Endothelial cell (in vitro differentiated cells): ENCODE data around the gene SLC22A15. TPM values are rescaled to one million over a fixed set of nuclear protein-coding genes. Genes with fewer than 3 reads are reported as not detected.

Experiments
- DNase-seq: peaks from one replicate; pipeline ENCODE4 v3.0.0; 2021; ENCODE audit warnings: low spot score
- H3K27ac Mint-ChIP-seq: one replicate; pipeline ENCODE4 v1.8.0; 2021; ENCODE audit warnings: mixed read lengths, inconsistent platforms; ENCODE audit not compliant: unreplicated experiment
- H3K27me3 Mint-ChIP-seq: one replicate; pipeline ENCODE4 v1.8.0; 2021; ENCODE audit warnings: mild to moderate bottlenecking, moderate library complexity, mixed read lengths, inconsistent platforms; ENCODE audit not compliant: unreplicated experiment
- H3K36me3 Mint-ChIP-seq: one replicate; pipeline ENCODE4 v1.8.0; 2021; ENCODE audit warnings: mild to moderate bottlenecking, low read depth, mixed read lengths, inconsistent platforms; ENCODE audit not compliant: unreplicated experiment
- H3K4me1 Mint-ChIP-seq: one replicate; pipeline ENCODE4 v1.8.0; 2021; ENCODE audit warnings: mild to moderate bottlenecking, mixed read lengths, inconsistent platforms; ENCODE audit not compliant: unreplicated experiment
- H3K4me3 Mint-ChIP-seq: one replicate; pipeline ENCODE4 v1.8.0; 2021; ENCODE audit warnings: mild to moderate bottlenecking, mixed read lengths, inconsistent platforms; ENCODE audit not compliant: unreplicated experiment
- H3K9me3 Mint-ChIP-seq: one replicate; pipeline ENCODE4 v1.8.0; 2021; ENCODE audit warnings: mixed read lengths, inconsistent platforms; ENCODE audit not compliant: unreplicated experiment
- total RNA-seq: library from RNA; stranded (reverse); fragmentation: NEBNext Ultra II Directional; extraction: Animal tissue kit (Norgen Biotek cat#: 25700); gene quantifications from one replicate; pipeline ENCODE4 v1.2.1, GENCODE V29; 2021; ENCODE audit not compliant: unreplicated experiment
- TF ChIP-seq, protein P1 (sequence below): fragments of 200-600 bp; sonication (generic); IDR thresholded peaks from one replicate; pipeline ENCODE4 v1.5.0; 2021; ENCODE audit warnings: antibody characterized with exemption; ENCODE audit not compliant: unreplicated experiment

Gene SLC22A15
- total RNA-seq, 1 donor from 2014 or later, result 21.9 TPM

- Mint-ChIP-seq H3K4me3 (no peak overlapping the region), H3K4me1 (peaks cover 22% of the 10 kb centered on the region), H3K27me3 (peaks cover 8% of the 10 kb centered on the region), H3K36me3 (peaks cover 4% of the 10 kb centered on the region), H3K9me3 (no peaks in the 10 kb centered on the region), H3K27ac (no peak overlapping the region)
- TF ChIP-seq, protein P1, sequence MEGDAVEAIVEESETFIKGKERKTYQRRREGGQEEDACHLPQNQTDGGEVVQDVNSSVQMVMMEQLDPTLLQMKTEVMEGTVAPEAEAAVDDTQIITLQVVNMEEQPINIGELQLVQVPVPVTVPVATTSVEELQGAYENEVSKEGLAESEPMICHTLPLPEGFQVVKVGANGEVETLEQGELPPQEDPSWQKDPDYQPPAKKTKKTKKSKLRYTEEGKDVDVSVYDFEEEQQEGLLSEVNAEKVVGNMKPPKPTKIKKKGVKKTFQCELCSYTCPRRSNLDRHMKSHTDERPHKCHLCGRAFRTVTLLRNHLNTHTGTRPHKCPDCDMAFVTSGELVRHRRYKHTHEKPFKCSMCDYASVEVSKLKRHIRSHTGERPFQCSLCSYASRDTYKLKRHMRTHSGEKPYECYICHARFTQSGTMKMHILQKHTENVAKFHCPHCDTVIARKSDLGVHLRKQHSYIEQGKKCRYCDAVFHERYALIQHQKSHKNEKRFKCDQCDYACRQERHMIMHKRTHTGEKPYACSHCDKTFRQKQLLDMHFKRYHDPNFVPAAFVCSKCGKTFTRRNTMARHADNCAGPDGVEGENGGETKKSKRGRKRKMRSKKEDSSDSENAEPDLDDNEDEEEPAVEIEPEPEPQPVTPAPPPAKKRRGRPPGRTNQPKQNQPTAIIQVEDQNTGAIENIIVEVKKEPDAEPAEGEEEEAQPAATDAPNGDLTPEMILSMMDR, result no peak
- DNase-seq, result no peak
Measured at GRCh38 chr1:115980156-115980555, 3.8 kb downstream of the SLC22A15 start.

DNA sequence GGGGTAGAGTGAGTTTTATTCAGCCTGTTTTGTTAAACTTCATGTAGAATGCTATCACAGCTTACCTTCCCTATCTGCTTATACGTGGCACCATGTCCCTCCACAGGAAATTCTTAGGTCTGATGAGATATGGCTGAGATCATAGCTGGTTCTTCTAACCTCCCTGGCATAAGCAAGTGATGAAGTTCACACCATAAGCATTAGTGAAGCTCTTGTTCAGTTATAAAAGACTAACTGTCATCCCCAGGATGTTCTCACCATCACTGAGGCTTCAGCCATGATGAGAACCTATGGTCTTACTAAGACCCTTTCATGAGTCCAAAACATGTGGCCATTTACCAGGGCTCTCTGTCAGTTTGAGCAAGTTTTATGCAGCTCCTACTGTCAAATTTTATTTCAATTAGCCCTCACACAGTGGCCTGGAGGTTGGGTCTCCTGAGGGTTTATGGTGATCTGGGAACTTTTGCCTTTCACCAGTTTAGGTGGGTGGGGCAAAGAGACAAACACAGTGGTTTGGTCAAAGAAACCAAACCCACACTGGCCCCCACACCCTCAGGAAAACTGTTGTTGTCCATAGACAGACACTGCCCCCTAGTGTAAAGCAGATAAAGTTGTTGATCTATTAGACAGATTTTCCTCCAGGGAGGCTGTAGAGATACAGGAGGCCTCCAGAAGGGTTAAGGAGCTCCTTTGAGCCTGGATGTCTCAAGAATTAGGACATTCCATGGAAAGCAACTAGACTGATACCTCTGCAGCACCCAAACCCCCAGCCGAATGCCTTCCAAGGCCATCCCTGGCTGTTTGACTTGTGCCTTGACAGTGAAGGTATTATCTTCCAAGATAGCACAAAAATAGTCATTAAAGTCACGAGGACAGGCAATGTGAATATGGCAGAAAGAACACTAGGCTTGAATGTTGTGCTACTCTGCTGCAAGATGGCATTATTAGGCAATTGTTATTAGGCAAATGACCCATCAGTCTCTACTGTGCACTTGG is 5.0 kb downstream of the SLC22A15 start:
- no peaks in the 10 kb centered on the region for H3K9me3 Mint-ChIP-seq
- peaks cover 6% of the 10 kb centered on the region for H3K27me3 Mint-ChIP-seq
- peak; percentile 38 for DNase-seq
- peaks cover 7% of the 10 kb centered on the region for H3K36me3 Mint-ChIP-seq
- TF ChIP-seq, protein P1, result peak; percentile 73
- no peak overlapping the region for H3K27ac Mint-ChIP-seq
- no peak overlapping the region for H3K4me3 Mint-ChIP-seq
- H3K4me1 Mint-ChIP-seq, result peaks cover 19% of the 10 kb centered on the region

DNA sequence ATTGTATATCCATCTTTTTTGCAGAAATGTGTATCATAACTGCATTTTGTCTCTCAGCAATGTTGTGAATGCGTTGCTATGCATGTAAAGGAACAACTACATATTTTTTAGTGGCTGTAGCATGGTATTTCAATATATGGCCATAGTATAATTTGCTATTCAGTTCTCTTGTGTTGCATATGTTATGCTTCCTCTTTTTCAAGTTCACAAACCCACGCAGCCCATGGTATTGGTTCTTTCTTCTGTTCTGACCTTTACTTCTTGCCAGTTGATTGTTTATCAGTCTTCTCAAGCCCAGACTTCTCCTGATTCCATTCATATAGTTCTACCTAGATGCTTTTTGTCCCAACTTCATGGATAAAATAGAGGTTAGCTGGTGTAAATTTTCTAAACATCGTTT is 6.1 kb downstream of the SLC22A15 start:
- no peak overlapping the region for H3K4me3 Mint-ChIP-seq
- no peak overlapping the region for H3K27ac Mint-ChIP-seq
- peaks cover 13% of the 10 kb centered on the region for H3K4me1 Mint-ChIP-seq
- peaks cover 2% of the 10 kb centered on the region for H3K27me3 Mint-ChIP-seq
- TF ChIP-seq, protein P1, result no peak
- DNase-seq, result no peak
- peaks cover 7% of the 10 kb centered on the region for H3K36me3 Mint-ChIP-seq
- no peaks in the 10 kb centered on the region for H3K9me3 Mint-ChIP-seq

DNA sequence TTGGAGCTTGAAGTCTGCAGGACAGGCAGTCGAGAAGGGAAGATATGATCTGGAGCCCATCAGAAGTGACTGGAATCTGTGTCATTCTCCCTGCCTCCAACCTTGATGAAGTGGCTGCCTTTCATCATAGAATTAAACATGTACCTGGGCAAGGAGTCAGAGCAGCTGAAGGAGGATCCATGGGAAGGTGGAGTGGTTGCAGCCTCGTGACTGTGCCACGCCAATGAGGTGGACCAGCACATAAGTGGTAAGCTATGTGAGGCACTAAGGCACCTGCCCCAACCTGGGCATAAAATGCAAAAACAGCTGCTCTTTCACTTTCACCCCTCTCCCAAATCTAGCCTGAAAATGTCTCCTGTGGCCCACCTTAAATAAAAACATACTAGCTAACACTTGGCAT is 7.3 kb downstream of the SLC22A15 start:
- Mint-ChIP-seq H3K9me3 (no peaks in the 10 kb centered on the region), H3K4me3 (no peak overlapping the region), H3K27ac (no peak overlapping the region), H3K27me3 (no peaks in the 10 kb centered on the region), H3K36me3 (peaks cover 7% of the 10 kb centered on the region), H3K4me1 (peaks cover 9% of the 10 kb centered on the region)
- DNase-seq, result no peak
- TF ChIP-seq, protein P1, result no peak

- TF ChIP-seq, protein P1, result no peak
- Mint-ChIP-seq H3K9me3 (no peaks in the 10 kb centered on the region), H3K27ac (no peak overlapping the region), H3K36me3 (peaks cover 7% of the 10 kb centered on the region), H3K27me3 (no peaks in the 10 kb centered on the region), H3K4me3 (no peak overlapping the region), H3K4me1 (peaks cover 2% of the 10 kb centered on the region)
- DNase-seq, result no peak
Measured at GRCh38 chr1:115987623-115988022, 11.3 kb downstream of the SLC22A15 start.
